HEK293 (cell line): Measurements from ENCODE around the gene AFF1.

Experiments
- EGR2 ChIP-seq: fragments of 450-650 bp; formaldehyde crosslinking; IDR thresholded peaks from 2 replicates; pipeline ENCODE4 v1.5.1; 2016; ENCODE audit warnings: low read depth, missing biosample characterization, missing genetic modification characterization
- HIC1 ChIP-seq: fragments of 450-650 bp; formaldehyde crosslinking; IDR thresholded peaks from 2 replicates; pipeline ENCODE4 v1.5.1; 2016; ENCODE audit warnings: missing biosample characterization, missing genetic modification characterization
- HOXD13 ChIP-seq: sonication (generic); formaldehyde crosslinking; IDR thresholded peaks from 2 replicates; pipeline ENCODE4 v1.8.0; 2022; ENCODE audit warnings: missing genetic modification reagents, borderline replicate concordance
- OVOL3 ChIP-seq: fragments of 450-650 bp; formaldehyde crosslinking; IDR thresholded peaks from 2 replicates; pipeline ENCODE4 v1.5.1; 2016; ENCODE audit warnings: missing biosample characterization, missing genetic modification characterization
- PBX3 ChIP-seq: sonication (generic); formaldehyde crosslinking; IDR thresholded peaks from 2 replicates; pipeline ENCODE4 v1.8.1; 2022; ENCODE audit warnings: mild to moderate bottlenecking, moderate library complexity, missing genetic modification reagents
- SCRT1 ChIP-seq: fragments of 450-650 bp; formaldehyde crosslinking; IDR thresholded peaks from 2 replicates; pipeline ENCODE4 v1.5.1; 2016; ENCODE audit warnings: missing biosample characterization, missing genetic modification characterization, borderline replicate concordance
- SP7 ChIP-seq: fragments of 450-650 bp; formaldehyde crosslinking; IDR thresholded peaks from 2 replicates; pipeline ENCODE4 v1.5.1; 2016; ENCODE audit warnings: missing biosample characterization, missing genetic modification characterization
- ZEB2 ChIP-seq: fragments of 450-650 bp; formaldehyde crosslinking; IDR thresholded peaks from 2 replicates; pipeline ENCODE4 v1.5.1; 2016; ENCODE audit warnings: missing biosample characterization, missing genetic modification characterization
- ZFP3 ChIP-seq: fragments of 450-650 bp; formaldehyde crosslinking; IDR thresholded peaks from 2 replicates; pipeline ENCODE4 v1.5.1; 2016; ENCODE audit warnings: low read depth, missing biosample characterization, missing genetic modification characterization
- ZFP69B ChIP-seq: fragments of 450-650 bp; formaldehyde crosslinking; IDR thresholded peaks from 2 replicates; pipeline ENCODE4 v1.5.1; 2016; ENCODE audit warnings: missing biosample characterization, missing genetic modification characterization
- ZNF114 ChIP-seq: fragments of 450-650 bp; formaldehyde crosslinking; IDR thresholded peaks from 2 replicates; pipeline ENCODE4 v1.5.0; 2017; ENCODE audit warnings: missing biosample characterization, missing genetic modification characterization
- ZNF146 ChIP-seq: fragments of 450-650 bp; formaldehyde crosslinking; IDR thresholded peaks from 2 replicates; pipeline ENCODE4 v1.5.1; 2016; ENCODE audit warnings: missing biosample characterization, missing genetic modification characterization
- ZNF211 ChIP-seq: fragments of 450-650 bp; formaldehyde crosslinking; IDR thresholded peaks from 2 replicates; pipeline ENCODE4 v1.5.1; 2016; ENCODE audit warnings: low read depth, missing biosample characterization, missing genetic modification characterization
- ZNF302 ChIP-seq: fragments of 450-650 bp; formaldehyde crosslinking; IDR thresholded peaks from 2 replicates; pipeline ENCODE4 v1.5.1; 2016; ENCODE audit warnings: missing biosample characterization, missing genetic modification characterization, low read depth
- ZNF335 ChIP-seq: fragments of 450-650 bp; formaldehyde crosslinking; conservative IDR thresholded peaks from 2 replicates; pipeline ENCODE4 v1.5.1; 2016; ENCODE audit warnings: missing biosample characterization, missing genetic modification characterization
- ZNF48 ChIP-seq: fragments of 450-650 bp; formaldehyde crosslinking; IDR thresholded peaks from 2 replicates; pipeline ENCODE4 v1.5.1; 2016; ENCODE audit warnings: missing biosample characterization, missing genetic modification characterization
- ZNF501 ChIP-seq: fragments of 450-650 bp; formaldehyde crosslinking; IDR thresholded peaks from 2 replicates; pipeline ENCODE4 v1.5.1; 2016; ENCODE audit warnings: missing biosample characterization, missing genetic modification characterization
- ZNF600 ChIP-seq: fragments of 450-650 bp; formaldehyde crosslinking; IDR thresholded peaks from 2 replicates; pipeline ENCODE4 v1.5.1; 2016; ENCODE audit warnings: missing biosample characterization, missing genetic modification characterization
- ZNF704 ChIP-seq: fragments of 450-650 bp; formaldehyde crosslinking; IDR thresholded peaks from 2 replicates; pipeline ENCODE4 v1.5.1; 2016; ENCODE audit warnings: missing biosample characterization, missing genetic modification characterization
- ZNF791 ChIP-seq: fragments of 450-650 bp; formaldehyde crosslinking; IDR thresholded peaks from 2 replicates; pipeline ENCODE4 v1.5.1; 2016; ENCODE audit warnings: missing biosample characterization, missing genetic modification characterization
- TF ChIP-seq, protein P1 (sequence below): fragments of 450-650 bp; formaldehyde crosslinking; IDR thresholded peaks from 2 replicates; pipeline ENCODE4 v1.5.1; 2016; ENCODE audit warnings: missing biosample characterization, missing genetic modification characterization
- TF ChIP-seq, protein P2 (sequence below): fragments of 450-650 bp; formaldehyde crosslinking; IDR thresholded peaks from 2 replicates; pipeline ENCODE4 v1.5.1; 2016; ENCODE audit warnings: missing biosample characterization, missing genetic modification characterization
- TF ChIP-seq, protein P3 (sequence below): fragments of 450-650 bp; formaldehyde crosslinking; IDR thresholded peaks from 2 replicates; pipeline ENCODE4 v1.5.1; 2016; ENCODE audit warnings: missing biosample characterization, missing genetic modification characterization
- TF ChIP-seq, protein P4 (sequence below): fragments of 450-650 bp; formaldehyde crosslinking; IDR thresholded peaks from 2 replicates; pipeline ENCODE4 v1.5.1; 2016; ENCODE audit warnings: missing biosample characterization, missing genetic modification characterization
- TF ChIP-seq, protein P5 (sequence below): fragments of 450-650 bp; formaldehyde crosslinking; IDR thresholded peaks from 2 replicates; pipeline ENCODE4 v1.5.1; 2017; ENCODE audit warnings: missing biosample characterization, missing genetic modification characterization

AFF1 gene

GRCh38 chr4:86977621-86978184 lies 42.9 kb downstream of the AFF1 start (continued):
- TF ChIP-seq, protein P1, sequence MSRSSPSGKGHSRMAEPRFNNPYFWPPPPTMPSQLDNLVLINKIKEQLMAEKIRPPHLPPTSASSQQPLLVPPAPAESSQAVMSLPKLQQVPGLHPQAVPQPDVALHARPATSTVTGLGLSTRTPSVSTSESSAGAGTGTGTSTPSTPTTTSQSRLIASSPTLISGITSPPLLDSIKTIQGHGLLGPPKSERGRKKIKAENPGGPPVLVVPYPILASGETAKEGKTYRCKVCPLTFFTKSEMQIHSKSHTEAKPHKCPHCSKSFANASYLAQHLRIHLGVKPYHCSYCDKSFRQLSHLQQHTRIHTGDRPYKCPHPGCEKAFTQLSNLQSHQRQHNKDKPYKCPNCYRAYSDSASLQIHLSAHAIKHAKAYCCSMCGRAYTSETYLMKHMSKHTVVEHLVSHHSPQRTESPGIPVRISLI (tag by site-specific recombination), result peak; percentile 63; the same call in 1 of the 2 replicates
- TF ChIP-seq PBX3 (CRISPR knock-in tag) (no peak), HIC1 (tag by site-specific recombination) (no peak), ZNF791 (tag by site-specific recombination) (no peak), ZNF704 (tag by site-specific recombination) (no peak), SCRT1 (tag by site-specific recombination) (no peak), ZNF501 (no peak; the same call in 1 of the 2 replicates), ZNF335 (tag by site-specific recombination) (peak; percentile 39), HOXD13 (CRISPR knock-in tag) (no peak), EGR2 (tag by site-specific recombination) (peak; percentile 48; the same call in 1 of the 2 replicates), ZEB2 (tag by site-specific recombination) (peak; percentile 69; the same call in 1 of the 2 replicates), ZFP69B (tag by site-specific recombination) (no peak), OVOL3 (tag by site-specific recombination) (no peak), ZNF600 (peak; percentile 74), ZNF302 (tag by site-specific recombination) (no peak), ZNF114 (tag by site-specific recombination) (no peak), SP7 (tag by site-specific recombination) (peak; percentile 28; the same call in 1 of the 2 replicates), ZNF211 (tag by site-specific recombination) (no peak), ZFP3 (tag by site-specific recombination) (no peak), ZNF146 (tag by site-specific recombination) (no peak), ZNF48 (tag by site-specific recombination) (no peak)
- TF ChIP-seq, protein P2, sequence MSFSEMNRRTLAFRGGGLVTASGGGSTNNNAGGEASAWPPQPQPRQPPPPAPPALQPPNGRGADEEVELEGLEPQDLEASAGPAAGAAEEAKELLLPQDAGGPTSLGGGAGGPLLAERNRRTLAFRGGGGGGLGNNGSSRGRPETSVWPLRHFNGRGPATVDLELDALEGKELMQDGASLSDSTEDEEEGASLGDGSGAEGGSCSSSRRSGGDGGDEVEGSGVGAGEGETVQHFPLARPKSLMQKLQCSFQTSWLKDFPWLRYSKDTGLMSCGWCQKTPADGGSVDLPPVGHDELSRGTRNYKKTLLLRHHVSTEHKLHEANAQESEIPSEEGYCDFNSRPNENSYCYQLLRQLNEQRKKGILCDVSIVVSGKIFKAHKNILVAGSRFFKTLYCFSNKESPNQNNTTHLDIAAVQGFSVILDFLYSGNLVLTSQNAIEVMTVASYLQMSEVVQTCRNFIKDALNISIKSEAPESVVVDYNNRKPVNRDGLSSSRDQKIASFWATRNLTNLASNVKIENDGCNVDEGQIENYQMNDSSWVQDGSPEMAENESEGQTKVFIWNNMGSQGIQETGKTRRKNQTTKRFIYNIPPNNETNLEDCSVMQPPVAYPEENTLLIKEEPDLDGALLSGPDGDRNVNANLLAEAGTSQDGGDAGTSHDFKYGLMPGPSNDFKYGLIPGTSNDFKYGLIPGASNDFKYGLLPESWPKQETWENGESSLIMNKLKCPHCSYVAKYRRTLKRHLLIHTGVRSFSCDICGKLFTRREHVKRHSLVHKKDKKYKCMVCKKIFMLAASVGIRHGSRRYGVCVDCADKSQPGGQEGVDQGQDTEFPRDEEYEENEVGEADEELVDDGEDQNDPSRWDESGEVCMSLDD (tag by site-specific recombination), result no peak
- TF ChIP-seq, protein P3, sequence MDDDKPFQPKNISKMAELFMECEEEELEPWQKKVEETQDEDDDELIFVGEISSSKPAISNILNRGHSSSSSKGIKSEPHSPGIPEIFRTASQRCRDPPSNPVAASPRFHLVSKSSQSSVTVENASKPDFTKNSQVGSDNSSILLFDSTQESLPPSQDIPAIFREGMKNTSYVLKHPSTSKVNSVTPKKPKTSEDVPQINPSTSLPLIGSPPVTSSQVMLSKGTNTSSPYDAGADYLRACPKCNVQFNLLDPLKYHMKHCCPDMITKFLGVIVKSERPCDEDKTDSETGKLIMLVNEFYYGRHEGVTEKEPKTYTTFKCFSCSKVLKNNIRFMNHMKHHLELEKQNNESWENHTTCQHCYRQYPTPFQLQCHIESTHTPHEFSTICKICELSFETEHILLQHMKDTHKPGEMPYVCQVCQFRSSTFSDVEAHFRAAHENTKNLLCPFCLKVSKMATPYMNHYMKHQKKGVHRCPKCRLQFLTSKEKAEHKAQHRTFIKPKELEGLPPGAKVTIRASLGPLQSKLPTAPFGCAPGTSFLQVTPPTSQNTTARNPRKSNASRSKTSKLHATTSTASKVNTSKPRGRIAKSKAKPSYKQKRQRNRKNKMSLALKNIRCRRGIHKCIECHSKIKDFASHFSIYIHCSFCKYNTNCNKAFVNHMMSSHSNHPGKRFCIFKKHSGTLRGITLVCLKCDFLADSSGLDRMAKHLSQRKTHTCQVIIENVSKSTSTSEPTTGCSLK (tag by site-specific recombination), result no peak
- TF ChIP-seq, protein P4, sequence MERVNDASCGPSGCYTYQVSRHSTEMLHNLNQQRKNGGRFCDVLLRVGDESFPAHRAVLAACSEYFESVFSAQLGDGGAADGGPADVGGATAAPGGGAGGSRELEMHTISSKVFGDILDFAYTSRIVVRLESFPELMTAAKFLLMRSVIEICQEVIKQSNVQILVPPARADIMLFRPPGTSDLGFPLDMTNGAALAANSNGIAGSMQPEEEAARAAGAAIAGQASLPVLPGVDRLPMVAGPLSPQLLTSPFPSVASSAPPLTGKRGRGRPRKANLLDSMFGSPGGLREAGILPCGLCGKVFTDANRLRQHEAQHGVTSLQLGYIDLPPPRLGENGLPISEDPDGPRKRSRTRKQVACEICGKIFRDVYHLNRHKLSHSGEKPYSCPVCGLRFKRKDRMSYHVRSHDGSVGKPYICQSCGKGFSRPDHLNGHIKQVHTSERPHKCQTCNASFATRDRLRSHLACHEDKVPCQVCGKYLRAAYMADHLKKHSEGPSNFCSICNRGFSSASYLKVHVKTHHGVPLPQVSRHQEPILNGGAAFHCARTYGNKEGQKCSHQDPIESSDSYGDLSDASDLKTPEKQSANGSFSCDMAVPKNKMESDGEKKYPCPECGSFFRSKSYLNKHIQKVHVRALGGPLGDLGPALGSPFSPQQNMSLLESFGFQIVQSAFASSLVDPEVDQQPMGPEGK (tag by site-specific recombination), result 0 out of 2 replicates have a peak, but pooled peaks have one; percentile 27
- TF ChIP-seq, protein P5, sequence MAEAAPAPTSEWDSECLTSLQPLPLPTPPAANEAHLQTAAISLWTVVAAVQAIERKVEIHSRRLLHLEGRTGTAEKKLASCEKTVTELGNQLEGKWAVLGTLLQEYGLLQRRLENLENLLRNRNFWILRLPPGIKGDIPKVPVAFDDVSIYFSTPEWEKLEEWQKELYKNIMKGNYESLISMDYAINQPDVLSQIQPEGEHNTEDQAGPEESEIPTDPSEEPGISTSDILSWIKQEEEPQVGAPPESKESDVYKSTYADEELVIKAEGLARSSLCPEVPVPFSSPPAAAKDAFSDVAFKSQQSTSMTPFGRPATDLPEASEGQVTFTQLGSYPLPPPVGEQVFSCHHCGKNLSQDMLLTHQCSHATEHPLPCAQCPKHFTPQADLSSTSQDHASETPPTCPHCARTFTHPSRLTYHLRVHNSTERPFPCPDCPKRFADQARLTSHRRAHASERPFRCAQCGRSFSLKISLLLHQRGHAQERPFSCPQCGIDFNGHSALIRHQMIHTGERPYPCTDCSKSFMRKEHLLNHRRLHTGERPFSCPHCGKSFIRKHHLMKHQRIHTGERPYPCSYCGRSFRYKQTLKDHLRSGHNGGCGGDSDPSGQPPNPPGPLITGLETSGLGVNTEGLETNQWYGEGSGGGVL (tag by site-specific recombination), result no peak; the same call in 1 of the 2 replicates
